ENCODE results near the gene NRXN3. TPM values are rescaled to one million over a fixed set of nuclear protein-coding genes. Genes with fewer than 3 reads are reported as not detected.

NRXN3 gene
- total and polyA plus RNA-seq, 2 donors (not counting 1 experiment from before 2014, with no cell fraction given): not detected

GRCh38 chr14:79586416-79586815 is 1416.2 kb downstream of the NRXN3 start:
- Histone ChIP-seq H3K4me2 (replicated peaks; ENCODE audit: low read depth, low read length, poor library complexity, severe bottlenecking) (no peak overlapping the region), H3K9ac (ENCODE audit: low read length) (no peak overlapping the region), H3K9me3 (ENCODE audit: control extremely low read depth in 1 of 3, control insufficient read depth in 2 of 3, insufficient read depth in 1 of 3, low read length in 2 of 3) (no peaks in the 10 kb centered on the region), H3K4me1 (ENCODE audit: control insufficient read depth in 2 of 2, insufficient read depth in 2 of 2, low read length in 2 of 2) (no peaks in the 10 kb centered on the region), H4K20me1 (ENCODE audit: control insufficient read depth, insufficient read depth, low read length, poor library complexity, severe bottlenecking) (no peaks in the 10 kb centered on the region), H3K27me3 (replicated peaks in 1 of 4; ENCODE audit: control extremely low read depth in 1 of 4, control insufficient read depth in 3 of 4, insufficient read depth in 4 of 4, low read length in 3 of 4) (no peaks in the 10 kb centered on the region), H3K27ac (ENCODE audit: low read length in 2 of 2) (no peak overlapping the region), H2AFZ (ENCODE audit: insufficient read depth, low read depth, low read length, poor library complexity, severe bottlenecking) (no peak overlapping the region), H3K36me3 (replicated peaks in 1 of 2; ENCODE audit: control extremely low read depth in 1 of 2, control insufficient read depth in 1 of 2, extremely low read depth in 1 of 2, insufficient read depth in 2 of 2, low read length in 1 of 2) (no peaks in the 10 kb centered on the region), H3K79me2 (ENCODE audit: control insufficient read depth, insufficient read depth, low read length) (no peaks in the 10 kb centered on the region), H3K4me3 (ENCODE audit: control extremely low read depth in 1 of 5, extremely low read depth in 1 of 5, insufficient read depth in 1 of 5, low read depth in 2 of 5, low read length in 4 of 5) (no peak overlapping the region)
- H3K9me3 Mint-ChIP-seq (ENCODE audit: insufficient read depth): peaks cover 6% of the 10 kb centered on the region
- no peak for DNase-seq
- no peak overlapping the region for H3K4me3 Mint-ChIP-seq
- no peak overlapping the region for H3K27ac Mint-ChIP-seq
- POLR2A ChIA-PET: no interaction called here
- intact Hi-C loops (cut with micrococcal nuclease): no loop called here
- 96% methylated on average over 4 of the region's 5 CpGs for WGBS (ENCODE audit: insufficient coverage)
- TF ChIP-seq EZH2 (IDR thresholded peaks at IDR 0.05; ENCODE audit: borderline replicate concordance, insufficient read depth, low read depth, low read length, poor library complexity, severe bottlenecking) (no peak), CTCF (IDR thresholded peaks at IDR 0.05) (no peak)
- no peaks in the 10 kb centered on the region for H3K4me1 Mint-ChIP-seq
- CTCF ChIA-PET: no interaction called here
- no peak for ATAC-seq (ENCODE audit: low read depth)
- H3K27me3 Mint-ChIP-seq: no peaks in the 10 kb centered on the region

- Histone ChIP-seq H3K27ac (ENCODE audit: low read length in 2 of 2) (no peak overlapping the region), H3K9me3 (ENCODE audit: control extremely low read depth in 1 of 3, control insufficient read depth in 2 of 3, insufficient read depth in 1 of 3, low read length in 2 of 3) (no peaks in the 10 kb centered on the region), H3K27me3 (replicated peaks in 1 of 4; ENCODE audit: control extremely low read depth in 1 of 4, control insufficient read depth in 3 of 4, insufficient read depth in 4 of 4, low read length in 3 of 4) (no peaks in the 10 kb centered on the region), H3K4me1 (ENCODE audit: control insufficient read depth in 2 of 2, insufficient read depth in 2 of 2, low read length in 2 of 2) (no peaks in the 10 kb centered on the region), H3K4me3 (ENCODE audit: control extremely low read depth in 1 of 5, extremely low read depth in 1 of 5, insufficient read depth in 1 of 5, low read depth in 2 of 5, low read length in 4 of 5) (no peak overlapping the region), H4K20me1 (ENCODE audit: control insufficient read depth, insufficient read depth, low read length, poor library complexity, severe bottlenecking) (no peaks in the 10 kb centered on the region), H3K79me2 (ENCODE audit: control insufficient read depth, insufficient read depth, low read length) (no peaks in the 10 kb centered on the region), H3K36me3 (replicated peaks in 1 of 2; ENCODE audit: control extremely low read depth in 1 of 2, control insufficient read depth in 1 of 2, extremely low read depth in 1 of 2, insufficient read depth in 2 of 2, low read length in 1 of 2) (no peaks in the 10 kb centered on the region), H3K4me2 (replicated peaks; ENCODE audit: low read depth, low read length, poor library complexity, severe bottlenecking) (no peak overlapping the region), H3K9ac (ENCODE audit: low read length) (no peak overlapping the region), H2AFZ (ENCODE audit: insufficient read depth, low read depth, low read length, poor library complexity, severe bottlenecking) (no peak overlapping the region)
- no peak for ATAC-seq (ENCODE audit: low read depth)
- Mint-ChIP-seq H3K4me3 (no peak overlapping the region), H3K27me3 (no peaks in the 10 kb centered on the region), H3K4me1 (no peaks in the 10 kb centered on the region), H3K27ac (no peak overlapping the region), H3K9me3 (ENCODE audit: insufficient read depth) (peaks cover 6% of the 10 kb centered on the region)
- DNase-seq: no peak
- TF ChIP-seq CTCF (IDR thresholded peaks at IDR 0.05) (no peak), EZH2 (IDR thresholded peaks at IDR 0.05; ENCODE audit: borderline replicate concordance, insufficient read depth, low read depth, low read length, poor library complexity, severe bottlenecking) (no peak)
- CTCF ChIA-PET: no interaction called here
- intact Hi-C loops (cut with micrococcal nuclease): no loop called here
- POLR2A ChIA-PET: no interaction called here
- WGBS (ENCODE audit: insufficient coverage): no CpG with 5 or more reads among the region's 7 CpGs
These were observed 1416.9 kb downstream of the NRXN3 start for GRCh38 chr14:79586989-79587598.
